Stimulated activated CD8-positive, alpha-beta memory T cell treated with anti-CD3 and anti-CD28 coated beads, Interleukin-12 subunit alpha, Interleukin-12 subunit beta, amount 100 ng/mL, for 24 hours (primary cell): ENCODE measurements around the gene WDR35.
"Not testable (repeated sequence)": the region's sequence is repeated elsewhere in the genome, so short reads cannot be mapped to it uniquely, and the experiment has no call there.

Experiments
- DNase-seq: peaks from one replicate; pipeline ENCODE4 v3.0.0-alpha.2; 2020; ENCODE audit errors: extremely low read depth

The WDR35 gene

DNA sequence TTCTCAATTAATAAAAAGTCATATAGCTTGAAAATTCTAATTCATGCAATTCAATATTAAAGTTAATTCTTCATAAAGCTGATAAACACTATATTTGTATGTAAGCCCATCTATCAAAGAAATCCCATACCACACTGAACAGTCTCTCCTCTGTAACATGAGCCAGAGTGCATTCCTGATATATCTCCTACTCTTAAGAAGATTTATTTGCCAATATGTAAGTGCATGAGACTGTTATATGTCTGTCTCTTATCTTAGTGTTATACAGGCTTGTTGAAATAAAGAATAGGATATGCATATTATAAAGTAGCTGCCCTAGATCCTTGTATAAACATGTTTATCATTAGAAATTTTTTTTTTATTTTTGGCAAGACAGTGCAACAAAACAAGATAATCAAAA lies 47.7 kb downstream of the WDR35 start:
- DNase-seq = no peak

GRCh38 chr2:19937004-19937403 lies 52.9 kb downstream of the WDR35 start:
- DNase-seq = no peak

- DNase-seq = no peak
Measured at GRCh38 chr2:19936203-19936602, 53.7 kb downstream of the WDR35 start.

DNA sequence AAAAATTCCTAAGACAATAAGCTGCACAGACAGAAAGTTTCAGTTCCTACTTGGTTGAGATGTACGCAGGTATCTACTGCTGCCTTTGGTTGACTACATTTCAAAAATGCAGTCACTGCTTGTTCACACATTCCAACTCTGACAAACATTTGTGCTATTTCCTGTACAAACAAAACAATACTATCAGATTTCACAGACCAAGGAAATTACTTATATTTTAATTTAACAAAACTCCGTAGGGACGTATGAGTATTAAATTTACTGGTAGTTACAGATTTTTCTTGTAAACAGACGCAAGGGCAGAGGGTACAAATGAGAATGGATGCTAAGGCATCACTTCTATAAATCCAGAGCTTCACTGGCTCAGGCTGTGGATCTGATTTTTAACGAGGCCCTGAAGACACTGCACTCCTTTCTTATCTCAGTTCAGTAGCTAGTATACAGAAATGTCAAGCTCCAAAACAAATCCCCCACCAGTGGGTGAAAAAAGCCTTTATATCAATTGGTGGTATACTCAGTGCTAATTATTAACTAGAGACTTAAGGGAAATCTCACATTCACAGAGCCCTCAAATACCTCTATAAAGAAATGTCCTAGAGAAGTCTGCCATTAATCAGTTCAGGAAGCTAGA lies 56.4 kb downstream of the WDR35 start:
- DNase-seq = no peak

GRCh38 chr2:19932928-19933327 lies 57.0 kb downstream of the WDR35 start:
- DNase-seq = no peak

DNA sequence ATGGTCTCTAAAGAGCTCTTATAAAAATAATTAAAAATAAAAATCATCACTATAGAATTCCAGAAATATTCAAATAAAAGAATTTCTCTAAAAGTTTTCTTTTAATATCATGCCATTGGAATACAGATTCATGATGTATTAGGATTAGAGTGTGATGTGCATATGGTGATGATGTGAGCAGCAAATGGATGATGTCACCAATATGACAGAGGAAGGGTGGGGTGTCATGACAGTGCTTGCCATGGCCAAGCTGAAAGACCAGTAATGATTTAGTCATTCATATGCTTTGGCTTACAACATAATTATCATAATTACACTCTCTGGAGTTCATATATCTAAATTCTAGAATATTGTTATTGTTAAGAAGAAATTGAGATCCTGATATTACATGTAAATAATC lies 60.7 kb downstream of the WDR35 start:
- no peak for DNase-seq

- DNase-seq = not testable (repeated sequence)
Measured at GRCh38 chr2:19927816-19928215, 62.1 kb downstream of the WDR35 start.

DNA sequence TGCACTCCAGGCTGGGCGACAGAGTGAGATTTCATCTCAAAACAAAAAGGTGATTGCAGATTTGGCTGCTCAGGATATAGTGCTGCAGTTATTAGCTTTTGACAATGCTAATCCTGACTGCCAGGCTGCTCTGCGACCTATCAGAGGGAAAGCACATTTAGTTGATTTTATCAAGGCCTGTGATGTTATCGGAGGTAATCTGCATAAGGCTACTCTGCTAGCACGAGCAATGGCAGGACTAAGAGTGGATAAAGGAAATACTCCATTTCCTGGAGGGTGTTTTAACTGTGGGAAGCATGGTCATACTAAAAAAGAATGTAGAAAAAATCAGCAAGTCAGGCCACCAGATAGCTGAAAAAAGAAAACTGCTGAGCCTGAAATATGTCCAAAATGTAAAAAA lies 65.4 kb downstream of the WDR35 start:
- DNase-seq = not testable (repeated sequence)

GRCh38 chr2:19922188-19922587 lies 67.7 kb downstream of the WDR35 start:
- not testable (repeated sequence) for DNase-seq

GRCh38 chr2:19916385-19916950 lies 73.4 kb downstream of the WDR35 start:
- DNase-seq = no peak

DNA sequence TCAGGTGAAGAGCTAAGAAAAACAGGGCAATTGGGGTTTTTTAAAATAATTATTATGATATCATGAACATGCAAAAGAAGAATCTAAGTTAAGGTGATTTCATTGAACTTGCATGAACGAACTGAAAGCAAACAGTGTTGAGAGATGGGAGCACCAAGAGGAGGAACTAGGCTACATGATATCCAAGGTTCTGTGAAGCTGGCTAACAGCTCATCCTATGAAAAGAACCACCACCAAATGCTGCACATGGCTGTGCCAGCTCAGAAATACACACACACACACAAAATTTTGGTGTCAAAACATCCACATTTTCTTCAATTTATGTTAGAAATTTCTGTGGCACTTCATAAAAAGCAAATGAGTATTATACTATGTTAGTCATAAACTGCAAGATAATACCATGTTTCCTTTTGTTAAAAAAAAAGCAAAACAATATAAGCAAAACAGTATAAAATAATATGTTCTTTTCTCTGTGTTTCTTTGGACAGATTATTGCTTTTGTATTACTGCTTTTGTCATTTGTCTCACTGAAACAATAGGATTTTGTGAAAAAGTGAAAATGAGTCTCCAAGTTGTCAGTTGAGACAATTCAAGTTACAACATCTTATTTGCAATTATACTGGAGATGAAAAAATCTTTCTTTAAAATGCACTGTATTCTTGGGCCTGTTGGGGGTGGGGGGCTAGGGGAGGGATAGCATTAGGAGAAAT lies 75.5 kb downstream of the WDR35 start:
- no peak for DNase-seq

GRCh38 chr2:19911808-19912509 lies 77.9 kb downstream of the WDR35 start:
- DNase-seq = no peak

- DNase-seq = no peak
Measured at GRCh38 chr2:19902216-19902740, 87.6 kb downstream of the WDR35 start.

DNA sequence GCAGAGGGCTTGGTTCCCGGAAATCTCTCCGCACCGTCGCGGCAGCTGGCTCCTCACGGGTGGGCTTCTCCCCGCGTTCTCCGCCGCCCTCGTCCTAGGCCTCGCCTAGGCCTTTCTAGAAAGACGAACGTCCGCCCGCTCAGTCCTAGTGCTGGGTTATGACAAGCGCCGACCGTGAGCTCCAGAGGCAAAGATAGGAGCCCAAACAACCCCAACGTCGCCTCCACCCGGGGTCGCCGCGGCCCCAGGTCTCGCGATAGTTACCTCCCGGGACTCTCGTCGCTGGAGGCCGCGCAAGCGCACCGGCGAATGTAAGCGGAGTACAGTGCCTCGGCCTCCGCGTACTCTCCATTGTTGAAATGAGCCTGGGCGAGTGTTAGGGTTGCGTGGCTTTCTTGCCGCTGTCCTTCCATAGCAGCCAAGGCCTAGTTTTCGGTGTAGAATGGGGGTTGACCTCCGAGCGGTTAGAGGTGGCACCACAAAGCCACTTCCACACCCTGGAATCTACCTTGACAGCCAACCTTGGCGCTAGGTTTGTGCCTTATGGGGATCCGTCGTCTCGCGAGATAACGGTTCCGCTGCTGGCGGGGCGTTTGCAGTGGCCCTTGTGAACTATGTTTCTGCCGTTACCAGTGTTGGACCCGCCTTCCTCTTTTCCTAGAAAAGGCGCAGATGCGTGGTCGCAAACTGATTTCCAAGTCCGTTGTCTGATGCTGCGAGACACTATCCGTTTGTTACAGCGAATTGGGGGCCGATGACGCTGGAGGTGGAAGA lies 88.3 kb downstream of the WDR35 start, which contains the start of gene TTC32:
TTC32 (minus strand) TSS at position 542 of the 774 bp plus-strand sequence; CDS start at position 413, 129 bp downstream.
- DNase-seq = peak; percentile 76

DNA sequence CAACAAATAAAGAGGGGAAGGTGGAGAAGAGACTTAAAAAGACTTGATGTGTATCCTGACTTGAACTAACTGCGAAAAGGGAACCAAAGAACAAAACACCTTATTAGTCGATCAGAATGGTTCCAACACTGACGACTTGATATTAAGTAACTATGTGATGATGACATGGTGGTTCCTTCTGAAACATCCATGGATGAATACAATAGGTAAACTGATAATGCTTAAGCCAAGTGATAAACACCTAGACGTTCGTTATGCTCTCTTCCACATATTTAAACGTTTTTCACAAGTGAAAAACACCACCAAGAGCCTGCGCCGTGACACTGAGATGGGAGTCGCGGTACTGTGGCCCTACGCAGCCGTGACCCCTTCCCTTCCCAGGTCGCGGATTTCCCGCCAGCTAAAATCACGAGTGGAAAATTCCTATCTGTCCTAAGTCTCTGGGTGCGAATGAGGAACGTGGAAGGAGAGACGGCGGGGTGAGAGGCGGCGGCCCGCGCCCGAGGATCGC lies 88.9 kb downstream of the WDR35 start:
- DNase-seq = no peak

- DNase-seq = no peak
Measured at GRCh38 chr2:19899985-19900930, 89.6 kb downstream of the WDR35 start.

DNA sequence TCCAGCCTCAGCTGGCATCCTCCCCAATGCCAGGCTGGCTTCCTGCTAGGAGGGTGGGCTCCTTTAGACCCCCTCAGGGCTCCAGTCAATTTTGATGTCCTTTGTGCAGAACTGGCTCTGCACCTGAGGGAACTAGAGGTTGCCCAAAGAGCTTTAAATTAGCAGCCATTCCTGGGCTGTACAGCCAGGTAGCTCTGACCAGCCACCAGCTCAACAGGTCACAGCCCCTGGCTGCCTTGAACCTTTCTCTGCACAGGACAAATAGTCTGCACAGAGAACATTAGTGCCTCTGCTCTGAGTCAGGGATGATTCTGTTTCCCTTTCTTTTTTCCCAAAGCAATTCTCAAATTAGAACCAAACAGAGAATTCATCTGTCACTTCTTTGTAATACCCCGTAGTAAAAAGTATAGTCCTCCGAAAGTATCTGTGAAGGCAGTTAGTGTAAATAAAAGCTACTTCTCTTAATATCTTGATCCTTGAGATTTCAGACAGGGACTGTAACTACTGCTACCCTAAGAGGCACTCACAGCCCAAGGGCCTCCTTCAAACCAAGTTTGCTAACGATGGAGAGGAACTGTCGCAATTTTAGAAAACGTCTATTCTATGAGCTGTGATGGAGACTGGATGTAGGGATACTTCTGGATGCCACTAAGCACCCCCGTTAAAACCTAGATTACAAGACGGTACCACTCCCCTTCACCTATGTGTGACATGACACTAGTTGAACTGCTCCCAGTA lies 91.1 kb downstream of the WDR35 start:
- no peak for DNase-seq

DNA sequence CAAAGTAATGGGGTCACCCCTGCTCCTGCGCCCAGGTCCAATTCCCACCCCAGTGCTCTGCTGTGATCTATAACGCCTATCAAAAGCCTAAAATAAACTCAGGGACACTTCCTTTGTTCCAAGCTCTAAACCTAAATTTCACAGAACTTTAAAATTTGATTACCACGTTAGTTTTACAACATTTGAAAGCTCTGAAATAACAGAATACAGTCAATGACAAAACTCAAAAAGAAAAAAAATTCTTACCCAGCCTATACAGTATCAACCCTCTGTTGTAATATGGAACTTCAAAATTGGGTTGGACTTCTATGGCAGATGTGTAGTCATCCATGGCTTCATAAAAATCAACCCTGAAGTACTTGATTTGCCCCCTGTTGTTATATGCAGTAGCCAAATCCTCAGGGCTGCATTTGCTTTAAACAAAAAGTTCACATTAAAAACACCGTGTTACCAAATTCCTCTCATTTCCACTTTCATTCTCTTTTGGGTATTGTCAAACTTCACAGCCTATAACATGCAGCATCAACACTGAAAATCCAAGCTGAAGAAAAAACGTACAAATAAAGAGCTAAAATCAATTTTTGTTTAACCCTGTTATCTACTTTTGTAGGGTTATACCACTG lies 92.2 kb downstream of the WDR35 start:
- DNase-seq = no peak

GRCh38 chr2:19895535-19895934 lies 94.4 kb downstream of the WDR35 start:
- no peak for DNase-seq
